ENCODE results near the gene GSTCD.

DNA sequence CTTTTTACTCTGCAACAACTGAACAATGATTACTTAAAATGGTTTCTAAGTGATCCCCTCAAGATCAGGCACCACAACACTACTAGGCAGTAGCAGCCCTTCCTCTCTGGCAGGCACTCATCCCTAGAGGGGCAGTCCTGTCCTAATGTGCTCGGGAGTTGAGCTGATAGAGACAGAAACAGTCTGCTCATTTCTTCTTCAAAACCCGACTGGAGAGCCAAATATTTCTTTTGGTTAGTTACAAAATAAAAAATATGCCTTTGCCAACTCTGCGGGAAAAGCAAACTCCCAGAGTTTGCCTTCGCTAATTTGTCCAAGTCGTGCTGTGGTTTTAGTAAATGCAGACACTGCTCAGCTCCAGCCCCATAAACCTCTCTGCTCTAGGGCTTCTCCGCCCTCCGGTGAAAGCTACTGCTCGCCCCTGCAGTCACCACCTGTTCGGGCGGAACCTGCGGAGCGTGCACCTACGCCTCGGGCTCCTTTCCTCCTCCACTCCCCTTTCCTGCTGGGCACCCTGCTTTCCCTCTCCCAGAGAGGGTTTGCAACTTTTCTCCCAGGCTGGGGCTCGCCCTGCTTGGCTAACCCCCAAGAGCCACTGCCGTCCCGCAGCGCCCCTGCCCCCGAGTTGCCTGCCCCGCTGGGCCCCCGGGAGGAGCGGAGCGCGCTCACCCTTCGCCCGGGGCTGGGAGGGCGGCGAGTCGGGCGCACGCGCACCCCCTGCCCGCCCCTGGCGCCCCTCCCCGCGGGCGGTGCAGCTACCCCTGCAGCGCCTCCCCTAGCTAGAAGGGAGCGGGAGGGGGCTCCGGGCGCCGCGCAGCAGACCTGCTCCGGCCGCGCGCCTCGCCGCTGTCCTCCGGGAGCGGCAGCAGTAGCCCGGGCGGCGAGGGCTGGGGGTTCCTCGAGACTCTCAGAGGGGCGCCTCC lies 186.3 kb downstream of the GSTCD start, which contains the start of gene NPNT:
- TF ChIP-seq, protein P1, sequence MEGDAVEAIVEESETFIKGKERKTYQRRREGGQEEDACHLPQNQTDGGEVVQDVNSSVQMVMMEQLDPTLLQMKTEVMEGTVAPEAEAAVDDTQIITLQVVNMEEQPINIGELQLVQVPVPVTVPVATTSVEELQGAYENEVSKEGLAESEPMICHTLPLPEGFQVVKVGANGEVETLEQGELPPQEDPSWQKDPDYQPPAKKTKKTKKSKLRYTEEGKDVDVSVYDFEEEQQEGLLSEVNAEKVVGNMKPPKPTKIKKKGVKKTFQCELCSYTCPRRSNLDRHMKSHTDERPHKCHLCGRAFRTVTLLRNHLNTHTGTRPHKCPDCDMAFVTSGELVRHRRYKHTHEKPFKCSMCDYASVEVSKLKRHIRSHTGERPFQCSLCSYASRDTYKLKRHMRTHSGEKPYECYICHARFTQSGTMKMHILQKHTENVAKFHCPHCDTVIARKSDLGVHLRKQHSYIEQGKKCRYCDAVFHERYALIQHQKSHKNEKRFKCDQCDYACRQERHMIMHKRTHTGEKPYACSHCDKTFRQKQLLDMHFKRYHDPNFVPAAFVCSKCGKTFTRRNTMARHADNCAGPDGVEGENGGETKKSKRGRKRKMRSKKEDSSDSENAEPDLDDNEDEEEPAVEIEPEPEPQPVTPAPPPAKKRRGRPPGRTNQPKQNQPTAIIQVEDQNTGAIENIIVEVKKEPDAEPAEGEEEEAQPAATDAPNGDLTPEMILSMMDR (IDR thresholded peaks at IDR 0.05), result no peak
- no peak for TF ChIP-seq POLR2A (IDR thresholded peaks at IDR 0.05)
